ENCODE results near the gene TAF1.
"Not testable (repeated sequence)": the region's sequence is repeated elsewhere in the genome, so short reads cannot be mapped to it uniquely, and the experiment has no call there.

DNA sequence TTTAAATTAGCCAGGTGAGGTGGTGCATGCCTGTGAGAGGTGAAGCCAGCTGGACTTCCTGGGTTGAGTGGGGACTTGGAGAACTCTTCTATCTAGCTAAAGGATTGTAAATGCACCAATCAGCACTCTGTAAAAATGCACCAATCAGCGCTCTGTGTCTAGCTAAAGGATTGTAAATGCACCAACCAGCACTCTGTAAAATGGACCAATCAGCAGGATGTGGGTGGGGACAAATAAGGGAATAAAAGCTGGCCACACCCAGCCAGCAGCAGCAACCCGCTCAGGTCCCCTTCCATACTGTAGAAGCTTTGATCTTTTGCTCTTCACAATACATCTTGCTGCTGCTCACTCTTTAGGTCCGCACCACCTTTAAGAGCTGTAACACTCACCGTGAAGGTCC lies 147.6 kb downstream of the TAF1 start:
- TF ChIP-seq POLR2AphosphoS5 (IDR thresholded peaks at IDR 0.05; ENCODE audit: low read depth): not testable (repeated sequence)
- TF ChIP-seq, protein P1, sequence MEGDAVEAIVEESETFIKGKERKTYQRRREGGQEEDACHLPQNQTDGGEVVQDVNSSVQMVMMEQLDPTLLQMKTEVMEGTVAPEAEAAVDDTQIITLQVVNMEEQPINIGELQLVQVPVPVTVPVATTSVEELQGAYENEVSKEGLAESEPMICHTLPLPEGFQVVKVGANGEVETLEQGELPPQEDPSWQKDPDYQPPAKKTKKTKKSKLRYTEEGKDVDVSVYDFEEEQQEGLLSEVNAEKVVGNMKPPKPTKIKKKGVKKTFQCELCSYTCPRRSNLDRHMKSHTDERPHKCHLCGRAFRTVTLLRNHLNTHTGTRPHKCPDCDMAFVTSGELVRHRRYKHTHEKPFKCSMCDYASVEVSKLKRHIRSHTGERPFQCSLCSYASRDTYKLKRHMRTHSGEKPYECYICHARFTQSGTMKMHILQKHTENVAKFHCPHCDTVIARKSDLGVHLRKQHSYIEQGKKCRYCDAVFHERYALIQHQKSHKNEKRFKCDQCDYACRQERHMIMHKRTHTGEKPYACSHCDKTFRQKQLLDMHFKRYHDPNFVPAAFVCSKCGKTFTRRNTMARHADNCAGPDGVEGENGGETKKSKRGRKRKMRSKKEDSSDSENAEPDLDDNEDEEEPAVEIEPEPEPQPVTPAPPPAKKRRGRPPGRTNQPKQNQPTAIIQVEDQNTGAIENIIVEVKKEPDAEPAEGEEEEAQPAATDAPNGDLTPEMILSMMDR (IDR thresholded peaks at IDR 0.05; ENCODE audit: insufficient read depth, low read length): not testable (repeated sequence)
- TF ChIP-seq, protein P2, sequence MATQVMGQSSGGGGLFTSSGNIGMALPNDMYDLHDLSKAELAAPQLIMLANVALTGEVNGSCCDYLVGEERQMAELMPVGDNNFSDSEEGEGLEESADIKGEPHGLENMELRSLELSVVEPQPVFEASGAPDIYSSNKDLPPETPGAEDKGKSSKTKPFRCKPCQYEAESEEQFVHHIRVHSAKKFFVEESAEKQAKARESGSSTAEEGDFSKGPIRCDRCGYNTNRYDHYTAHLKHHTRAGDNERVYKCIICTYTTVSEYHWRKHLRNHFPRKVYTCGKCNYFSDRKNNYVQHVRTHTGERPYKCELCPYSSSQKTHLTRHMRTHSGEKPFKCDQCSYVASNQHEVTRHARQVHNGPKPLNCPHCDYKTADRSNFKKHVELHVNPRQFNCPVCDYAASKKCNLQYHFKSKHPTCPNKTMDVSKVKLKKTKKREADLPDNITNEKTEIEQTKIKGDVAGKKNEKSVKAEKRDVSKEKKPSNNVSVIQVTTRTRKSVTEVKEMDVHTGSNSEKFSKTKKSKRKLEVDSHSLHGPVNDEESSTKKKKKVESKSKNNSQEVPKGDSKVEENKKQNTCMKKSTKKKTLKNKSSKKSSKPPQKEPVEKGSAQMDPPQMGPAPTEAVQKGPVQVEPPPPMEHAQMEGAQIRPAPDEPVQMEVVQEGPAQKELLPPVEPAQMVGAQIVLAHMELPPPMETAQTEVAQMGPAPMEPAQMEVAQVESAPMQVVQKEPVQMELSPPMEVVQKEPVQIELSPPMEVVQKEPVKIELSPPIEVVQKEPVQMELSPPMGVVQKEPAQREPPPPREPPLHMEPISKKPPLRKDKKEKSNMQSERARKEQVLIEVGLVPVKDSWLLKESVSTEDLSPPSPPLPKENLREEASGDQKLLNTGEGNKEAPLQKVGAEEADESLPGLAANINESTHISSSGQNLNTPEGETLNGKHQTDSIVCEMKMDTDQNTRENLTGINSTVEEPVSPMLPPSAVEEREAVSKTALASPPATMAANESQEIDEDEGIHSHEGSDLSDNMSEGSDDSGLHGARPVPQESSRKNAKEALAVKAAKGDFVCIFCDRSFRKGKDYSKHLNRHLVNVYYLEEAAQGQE (IDR thresholded peaks at IDR 0.05; ENCODE audit: insufficient replicate concordance, low read depth): not testable (repeated sequence)
